ENCODE data around the gene OR5H6.
"Not testable (repeated sequence)": the region's sequence is repeated elsewhere in the genome, so short reads cannot be mapped to it uniquely, and the experiment has no call there.

Gene OR5H6

DNA sequence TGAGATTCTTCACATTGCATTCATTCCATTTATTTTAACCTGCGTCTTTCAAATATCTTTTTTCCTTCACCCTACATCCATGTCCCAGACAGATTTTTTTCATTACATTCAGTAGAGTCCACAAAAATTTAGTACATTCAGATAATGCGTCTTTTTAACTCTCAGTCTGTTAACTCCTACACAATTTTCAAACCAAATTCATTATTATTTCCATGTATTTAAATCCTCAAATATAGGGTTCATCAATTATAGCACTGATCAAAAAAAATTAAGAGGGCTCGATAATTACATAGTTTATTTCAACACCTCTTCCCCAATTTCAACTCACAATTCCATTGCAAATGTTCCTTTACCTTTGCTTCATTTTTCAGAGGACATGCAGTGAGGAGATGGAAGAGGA is at the start of gene OR5H6:
OR5H6 (plus strand) TSS at position 301 of the 400 bp plus-strand sequence; CDS start at position 390, 89 bp downstream.
- DNase-seq (ENCODE audit: low read depth, low spot score), result no peak

DNA sequence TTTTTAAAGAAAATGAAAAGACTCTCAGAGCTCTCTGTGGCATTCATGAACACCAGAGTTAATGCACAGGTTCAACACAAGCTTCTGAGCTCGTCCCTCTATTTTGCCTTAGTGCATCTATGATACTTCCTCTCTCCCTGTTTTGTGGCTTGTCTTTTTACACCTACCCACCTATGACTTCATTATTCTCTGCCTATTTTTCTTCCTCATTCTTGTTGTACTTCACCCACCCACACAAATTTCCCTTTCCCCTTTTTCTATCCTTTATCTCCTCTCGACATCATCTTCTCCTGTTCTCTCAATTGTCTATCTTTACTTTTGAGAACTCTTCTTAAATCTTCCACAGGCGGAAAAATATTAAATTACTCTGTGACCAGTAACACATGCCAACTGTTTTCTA is 49.0 kb upstream of the OR5H6 start:
- no peak for DNase-seq (ENCODE audit: low read depth, low spot score)

DNA sequence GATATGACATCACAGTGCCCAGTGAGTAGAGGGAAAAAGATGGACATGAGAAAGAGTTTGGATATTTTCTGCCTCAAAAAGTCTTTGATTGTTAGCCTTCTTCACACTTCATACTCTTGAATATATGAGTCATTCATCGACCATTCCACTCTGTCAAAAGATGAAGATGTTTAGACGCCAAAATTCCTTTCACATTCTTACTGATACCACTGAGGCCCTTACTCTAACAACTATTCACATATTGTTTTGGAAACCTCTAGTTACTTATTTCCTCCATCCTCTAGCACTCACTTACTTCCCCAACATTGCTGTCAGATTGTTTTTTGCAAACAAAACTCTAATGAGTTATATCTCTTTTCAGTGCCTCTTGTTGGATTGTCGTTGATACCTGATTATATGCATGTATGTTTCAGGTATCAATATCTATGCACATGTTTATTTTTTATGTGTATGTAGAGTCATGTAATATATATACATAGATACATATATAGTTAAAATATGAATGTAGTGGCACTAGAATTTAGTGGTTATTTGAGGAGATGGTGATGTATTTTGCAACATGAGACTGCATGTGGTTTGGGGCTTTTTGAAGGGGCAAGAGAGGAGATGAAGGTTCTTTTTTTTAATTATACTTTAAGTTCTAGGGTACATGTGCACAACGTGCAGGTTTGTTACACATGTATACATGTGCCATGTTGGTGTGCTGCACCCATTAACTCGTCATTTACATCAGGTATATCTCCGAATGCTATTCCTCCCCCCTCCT is 40.0 kb upstream of the OR5H6 start:
- no peak for DNase-seq (ENCODE audit: low read depth, low spot score)

DNA sequence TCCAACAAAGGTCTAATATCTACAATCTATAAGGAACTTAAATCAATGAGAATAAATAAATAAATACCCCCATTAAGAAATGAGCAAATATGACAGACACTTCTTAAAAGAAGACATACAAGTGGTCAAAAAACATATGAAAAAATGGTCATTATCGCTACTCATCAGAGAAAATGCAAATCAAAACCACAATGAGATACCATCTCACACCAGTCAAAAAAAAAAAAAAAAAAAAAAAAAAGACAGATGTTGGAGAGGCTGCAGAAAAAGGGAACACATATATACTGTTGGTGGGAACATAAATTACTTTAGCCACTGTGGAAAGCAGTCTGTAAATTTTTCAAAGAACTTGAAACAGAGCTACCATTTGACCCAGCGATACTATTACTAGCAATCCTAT is 31.6 kb upstream of the OR5H6 start:
- DNase-seq (ENCODE audit: low read depth, low spot score), result no peak

DNA sequence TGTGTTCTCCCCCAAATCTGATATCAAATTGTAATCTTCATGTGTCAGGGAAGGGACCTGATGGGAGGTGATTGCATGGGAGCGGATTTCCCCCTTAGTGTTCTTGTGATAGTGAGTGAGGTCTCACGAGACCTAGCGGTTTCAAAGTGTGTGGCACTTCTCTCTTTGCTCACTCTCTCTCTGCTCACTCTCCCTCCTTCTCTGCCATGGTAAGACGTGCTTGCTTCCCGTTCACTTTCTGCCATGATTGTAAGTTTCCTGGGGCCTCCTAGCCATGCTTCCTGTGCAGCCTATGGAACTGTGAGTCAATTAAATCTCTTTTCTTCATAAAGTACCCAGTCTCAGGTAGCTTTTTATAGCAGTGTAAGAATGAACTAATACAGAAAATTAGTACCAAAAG is 30.6 kb upstream of the OR5H6 start:
- no peak for DNase-seq (ENCODE audit: low read depth, low spot score)

DNA sequence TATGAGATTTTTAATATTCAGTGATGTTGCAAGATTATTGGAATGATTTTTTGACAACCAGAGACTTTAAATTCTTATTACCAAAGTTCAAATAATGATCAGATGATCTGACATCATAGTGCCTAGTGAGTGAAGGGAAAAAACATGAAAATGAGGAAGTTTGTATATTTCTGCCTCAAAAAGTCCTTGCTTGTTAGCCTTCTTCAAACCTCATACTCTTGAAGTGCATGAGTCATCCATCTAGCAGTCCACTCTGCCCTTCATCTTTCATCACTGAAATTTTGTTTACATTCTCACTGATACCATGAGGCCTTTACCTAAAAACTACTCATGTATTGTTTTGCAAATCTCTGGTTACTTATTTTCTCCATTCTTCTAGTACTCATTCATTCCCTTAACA is 23.9 kb upstream of the OR5H6 start:
- DNase-seq (ENCODE audit: low read depth, low spot score), result no peak

DNA sequence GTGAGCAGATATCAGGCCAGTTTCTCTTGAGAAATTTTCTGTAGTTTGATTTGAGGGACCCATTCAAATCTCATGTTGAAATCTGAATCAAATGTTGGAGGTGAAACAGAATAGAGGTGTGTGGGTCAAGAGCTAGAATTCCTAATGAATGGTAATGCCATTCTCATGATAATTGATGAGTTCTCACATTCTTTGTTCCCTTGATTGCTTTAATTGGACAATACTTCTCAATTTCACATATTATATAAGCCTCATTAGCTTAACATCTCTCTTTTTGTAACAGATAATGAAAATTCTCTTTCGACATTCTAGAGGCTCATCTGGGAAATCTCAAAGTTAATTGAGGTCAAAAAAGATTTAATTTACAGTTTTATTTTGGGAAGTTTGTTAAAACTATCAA is 21.9 kb upstream of the OR5H6 start:
- DNase-seq (ENCODE audit: low read depth, low spot score), result no peak

DNA sequence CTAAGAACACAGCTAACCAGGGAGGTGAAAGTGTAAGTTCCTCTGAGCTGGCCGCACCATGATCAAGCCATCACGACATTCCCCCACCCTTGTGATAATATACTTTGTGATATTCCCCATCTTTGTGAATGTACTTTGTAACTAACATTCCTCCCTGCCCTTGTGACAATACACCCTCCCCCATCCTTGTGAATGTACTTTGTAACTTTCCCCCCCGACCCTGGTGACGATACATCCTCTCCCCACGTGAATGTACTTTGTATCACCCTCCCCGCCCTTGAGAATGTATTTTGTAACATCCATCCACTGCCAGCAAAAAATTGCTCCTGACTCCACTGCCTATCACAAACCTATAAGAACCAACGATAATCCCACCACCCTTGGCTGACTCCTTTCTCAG is 20.2 kb upstream of the OR5H6 start:
- no peak for DNase-seq (ENCODE audit: low read depth, low spot score)

DNA sequence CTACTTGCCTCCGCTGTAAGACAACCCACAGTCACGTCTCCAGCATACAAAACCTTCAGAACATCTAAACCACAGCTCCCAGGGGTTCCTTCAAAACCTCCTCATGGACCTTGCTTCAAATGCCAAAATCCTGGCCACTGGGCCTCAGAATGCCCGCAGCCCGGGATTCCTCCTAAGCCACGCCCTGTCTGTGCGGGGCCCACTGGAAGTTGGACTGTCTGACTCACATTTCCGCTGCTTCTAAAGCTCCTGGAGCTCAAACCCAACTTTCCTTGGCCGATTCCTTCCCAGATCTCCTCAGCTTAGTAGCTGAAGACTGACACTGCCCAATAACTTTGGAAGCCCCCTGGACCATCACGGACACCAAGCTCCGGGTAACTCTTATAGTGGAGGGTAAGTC is 17.9 kb upstream of the OR5H6 start:
- no peak for DNase-seq (ENCODE audit: low read depth, low spot score)

DNA sequence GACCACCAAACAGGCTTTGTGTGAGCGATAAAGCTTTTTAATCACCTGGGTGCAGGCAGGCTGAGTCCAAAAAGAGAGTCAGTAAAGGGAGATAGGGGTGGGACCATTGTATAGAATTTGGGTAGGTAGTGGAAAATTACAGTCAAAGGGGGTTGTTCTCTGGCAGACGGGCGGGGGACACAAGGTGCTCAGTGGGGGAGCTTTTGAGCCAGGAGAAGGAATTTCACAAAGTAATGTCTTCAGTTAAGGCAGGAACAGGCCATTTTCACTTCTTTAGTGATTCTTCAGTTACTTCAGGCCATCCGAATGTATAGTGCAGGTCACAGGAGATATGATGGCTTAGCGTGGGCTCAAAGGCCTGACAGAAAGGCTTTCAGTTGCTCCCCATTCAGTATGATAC is 8.0 kb upstream of the OR5H6 start:
- not testable (repeated sequence) for DNase-seq (ENCODE audit: low read depth, low spot score)

DNA sequence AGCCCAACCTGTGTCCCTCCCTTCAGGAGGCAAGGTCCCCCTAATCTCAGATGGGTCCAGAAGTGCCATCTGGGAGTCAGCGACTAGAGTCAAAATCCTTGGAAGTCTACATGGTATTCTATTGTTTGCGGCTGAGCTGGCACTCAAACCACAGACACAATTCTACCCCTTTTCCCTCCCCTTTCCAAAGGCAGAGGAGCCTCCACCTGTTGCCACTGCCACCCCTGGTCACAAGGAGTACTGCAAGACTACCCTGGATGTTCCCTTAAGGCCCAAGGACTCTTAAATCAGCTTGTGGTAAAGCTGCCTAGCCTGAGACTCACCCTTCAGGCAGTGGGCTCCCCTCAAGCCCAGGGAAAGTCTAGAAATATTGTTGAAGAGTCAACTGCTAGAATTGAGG is 4.3 kb upstream of the OR5H6 start:
- no peak for DNase-seq (ENCODE audit: low read depth, low spot score)

DNA sequence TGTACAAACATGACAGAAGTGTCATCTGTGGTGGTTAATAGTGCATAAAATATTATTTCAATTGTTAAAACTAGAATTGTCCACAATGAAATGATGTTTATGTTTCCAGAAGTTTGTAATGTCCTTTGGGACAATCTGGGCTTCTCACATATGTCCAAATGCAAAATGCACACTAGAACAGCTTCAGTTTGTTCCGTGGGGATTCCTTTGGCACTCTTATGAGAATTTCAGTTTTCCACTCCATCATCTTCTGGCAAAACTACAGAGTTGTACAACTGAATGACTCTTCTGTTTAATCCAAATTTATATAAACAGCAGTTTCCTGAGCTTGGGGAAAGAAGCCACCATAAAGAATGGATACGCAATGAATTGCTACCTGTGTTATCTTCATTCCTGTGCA is 2.0 kb upstream of the OR5H6 start:
- no peak for DNase-seq (ENCODE audit: low read depth, low spot score)

DNA sequence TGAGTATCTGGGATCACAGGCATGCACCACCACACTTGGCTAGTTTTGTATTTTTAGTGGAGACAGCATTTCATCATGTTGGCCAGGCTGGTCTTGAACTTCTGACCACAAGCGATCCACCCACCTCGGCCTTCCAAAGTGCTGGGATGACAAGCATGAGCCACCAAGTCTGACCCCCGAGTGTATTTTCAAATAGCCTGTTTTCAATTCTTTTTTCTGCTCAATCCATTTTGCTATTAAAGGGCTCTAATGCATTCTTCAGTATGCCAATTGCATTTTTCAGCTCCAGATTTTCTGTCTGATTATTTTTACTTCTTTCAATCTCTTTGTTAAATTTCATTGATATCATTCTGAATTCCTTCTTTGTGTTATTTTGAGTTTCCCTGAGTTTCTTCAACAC is 5.8 kb downstream of the OR5H6 start:
- DNase-seq (ENCODE audit: low read depth, low spot score), result no peak

DNA sequence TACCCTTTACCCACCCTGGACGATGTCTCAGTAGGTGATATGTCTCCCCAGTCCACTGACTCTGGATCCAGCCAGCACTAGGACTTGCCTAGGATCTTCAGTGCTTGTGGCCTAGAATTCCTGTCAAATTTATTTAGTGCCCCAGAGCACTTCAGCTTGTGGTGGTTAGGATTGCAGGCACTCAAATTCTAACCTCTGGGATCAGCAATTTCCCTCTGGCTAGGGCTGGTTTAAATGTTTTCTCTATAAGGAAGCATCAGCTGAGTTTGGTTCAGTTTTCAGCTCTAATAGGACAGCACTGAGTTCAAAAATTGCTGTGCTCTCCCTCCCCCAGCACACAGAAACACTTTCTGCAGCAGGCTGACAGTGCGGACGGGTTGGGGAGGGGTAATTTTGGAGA is 8.1 kb downstream of the OR5H6 start:
- no peak for DNase-seq (ENCODE audit: low read depth, low spot score)

DNA sequence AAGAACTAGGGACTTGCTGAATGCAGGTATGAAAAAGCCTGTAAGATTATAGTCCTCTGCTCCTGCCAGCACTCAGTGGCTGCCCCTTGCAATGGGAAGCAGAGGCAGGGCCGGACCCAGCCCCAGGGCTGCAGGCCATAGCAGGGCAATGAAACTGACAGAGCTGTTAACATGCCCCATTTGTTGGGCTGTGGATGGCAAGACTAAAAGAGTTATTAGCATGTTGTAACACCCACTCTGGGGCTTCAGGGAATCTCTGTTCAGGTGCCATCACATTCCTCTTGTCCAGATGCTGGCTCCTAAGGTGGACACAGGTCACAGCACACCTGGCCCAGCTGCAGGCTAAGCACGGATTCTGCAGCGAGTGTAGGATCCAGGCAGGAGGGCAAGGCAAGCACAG is 10.9 kb downstream of the OR5H6 start:
- no peak for DNase-seq (ENCODE audit: low read depth, low spot score)

DNA sequence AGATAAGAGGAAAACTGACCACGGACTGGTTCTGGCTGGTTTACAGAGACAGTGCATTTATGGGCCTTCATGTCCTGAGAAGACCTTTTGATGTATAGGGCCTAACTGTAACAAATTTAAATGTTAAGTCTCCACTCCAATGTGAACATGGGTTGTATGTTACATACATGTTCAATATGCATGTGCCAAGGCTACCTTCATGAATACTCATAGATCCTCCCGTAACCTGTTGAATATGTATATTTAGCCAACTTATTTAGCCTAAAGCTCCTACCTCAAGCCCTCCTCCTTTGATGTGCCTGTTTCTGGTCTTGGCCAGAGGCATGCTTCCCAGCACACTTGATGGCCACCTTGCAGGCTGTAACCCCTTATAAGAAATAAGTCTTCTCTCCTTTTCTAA is 18.2 kb downstream of the OR5H6 start, which contains the start of gene OR5H2:
OR5H2 (plus strand) TSS at position 301 of the 400 bp plus-strand sequence. CDS start 398 bp downstream, outside the sequence.
- DNase-seq (ENCODE audit: low read depth, low spot score), result no peak

DNA sequence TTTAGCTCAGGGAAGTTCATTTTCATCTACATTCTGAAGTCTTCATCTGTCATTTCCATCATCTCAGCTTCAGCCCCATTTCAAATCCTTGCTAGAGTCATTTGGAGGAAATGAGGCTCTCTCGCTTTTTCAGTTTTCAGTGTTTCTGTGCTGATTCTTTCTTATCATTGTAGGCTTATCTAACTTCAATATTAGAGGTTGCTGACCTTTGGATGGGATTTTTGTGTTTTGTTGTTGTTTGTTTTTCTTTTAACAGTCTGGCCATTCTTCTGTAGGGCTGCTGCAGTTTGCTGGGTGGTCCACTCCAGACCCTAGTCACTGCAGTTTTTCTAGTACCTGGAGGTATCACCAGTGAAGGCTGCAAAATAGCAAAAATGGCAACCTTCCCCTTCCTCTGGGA is 26.9 kb downstream of the OR5H6 start:
- no peak for DNase-seq (ENCODE audit: low read depth, low spot score)

DNA sequence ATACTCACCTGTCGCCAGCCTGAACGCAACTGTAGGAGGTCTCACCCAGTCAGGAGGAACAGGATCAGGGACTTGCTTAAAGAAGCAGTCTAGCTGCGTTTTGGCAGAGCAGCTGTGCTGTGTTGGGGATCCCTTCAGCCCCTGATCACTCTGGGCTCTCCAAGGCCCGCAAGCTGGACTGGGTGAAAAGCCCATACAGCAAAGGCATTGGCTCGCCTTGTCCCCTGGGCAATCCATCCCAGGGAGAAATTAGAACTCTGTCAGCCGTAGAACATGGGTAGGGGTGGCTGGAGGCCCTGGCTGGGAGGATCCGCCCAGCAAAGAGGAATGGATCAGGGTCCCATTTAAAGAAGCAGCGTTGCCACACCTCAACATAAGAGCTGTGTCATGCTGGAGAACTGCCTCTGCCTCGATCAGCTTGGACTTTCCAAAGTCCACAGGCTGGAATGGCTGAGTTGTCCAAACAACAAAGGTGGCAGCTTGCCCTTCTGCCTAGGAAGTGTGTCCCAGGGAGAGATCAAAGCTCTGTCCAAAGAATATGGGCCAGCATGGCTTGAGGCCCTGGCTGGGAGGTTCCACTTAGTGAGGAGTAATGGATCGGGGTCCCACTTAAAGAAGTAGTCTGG is 27.4 kb downstream of the OR5H6 start:
- DNase-seq (ENCODE audit: low read depth, low spot score), result no peak
